Stimulated activated CD4-positive, alpha-beta T cell treated with anti-CD3 and anti-CD28 coated beads, Interleukin-15, amount 100 ng/mL, for 48 hours (primary cell): ENCODE data around the gene CAMK2G.
A peak's percentile ranks its signal among the peaks of the same experiment; 100 is the strongest.

Source experiments
- DNase-seq, 2 donors: peaks; one replicate each; pipeline ENCODE4 v3.0.0-alpha.2; 2020; ENCODE audit warnings: low read depth in 2 of 2

Gene CAMK2G

DNA sequence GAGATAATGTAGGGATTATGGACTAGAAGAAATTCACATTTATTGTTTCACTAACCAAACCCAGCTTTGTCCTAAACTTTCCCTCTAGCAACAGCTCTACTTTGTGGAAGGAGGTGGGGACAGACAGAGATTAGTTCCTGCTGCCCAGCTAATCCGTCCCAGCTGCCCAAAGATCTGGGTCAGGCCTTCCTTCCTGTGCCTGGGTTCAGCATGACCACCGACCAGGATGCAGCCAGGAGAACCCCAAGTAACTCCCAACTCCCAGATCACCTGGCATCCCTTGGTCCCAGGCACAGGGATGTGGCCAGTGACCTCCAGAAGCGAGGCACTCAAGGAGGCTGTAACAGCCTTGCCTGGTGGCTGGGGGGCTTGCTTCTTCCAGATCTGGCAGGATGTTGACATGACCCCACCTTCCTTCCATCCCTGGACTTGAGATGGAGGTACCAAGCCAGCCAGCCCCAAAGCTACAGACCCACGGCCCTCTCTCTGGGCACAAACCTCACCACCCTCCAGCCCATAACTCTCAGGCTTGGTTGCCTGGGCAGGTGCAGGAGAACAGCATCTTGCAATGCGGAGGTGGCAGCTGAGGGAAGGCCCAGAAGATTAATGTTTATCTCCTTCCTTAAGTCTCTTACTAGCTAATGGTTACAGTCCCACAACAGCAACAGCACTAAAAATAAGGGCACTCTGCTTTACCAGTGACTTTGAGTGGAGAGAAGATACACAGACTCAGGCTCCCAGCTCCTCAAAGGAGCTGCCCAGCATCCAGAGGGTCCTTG lies 11.1 kb downstream of the CAMK2G start:
- no peak for DNase-seq

DNA sequence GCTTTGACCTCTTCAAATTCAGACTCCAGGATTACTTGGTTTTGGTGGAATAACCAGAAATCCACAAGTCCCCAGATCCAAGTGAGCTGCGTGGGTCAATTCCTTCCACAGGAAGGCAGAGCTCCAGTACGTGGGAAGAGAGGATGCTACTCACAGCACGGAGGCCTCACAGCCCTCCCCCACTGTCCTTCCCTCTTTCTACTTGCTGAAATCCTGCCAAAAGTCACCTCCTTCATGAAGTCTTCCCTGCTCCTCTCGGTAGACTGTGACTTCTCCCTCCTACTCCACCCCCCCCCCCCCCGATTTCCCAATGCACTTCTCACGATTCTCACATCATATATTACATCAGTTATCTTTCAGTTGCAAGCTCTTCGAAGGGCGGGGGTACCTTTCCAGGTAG lies 12.3 kb downstream of the CAMK2G start:
- DNase-seq = no peak

GRCh38 chr10:73859784-73860491 lies 14.4 kb downstream of the CAMK2G start:
- no peak for DNase-seq

DNA sequence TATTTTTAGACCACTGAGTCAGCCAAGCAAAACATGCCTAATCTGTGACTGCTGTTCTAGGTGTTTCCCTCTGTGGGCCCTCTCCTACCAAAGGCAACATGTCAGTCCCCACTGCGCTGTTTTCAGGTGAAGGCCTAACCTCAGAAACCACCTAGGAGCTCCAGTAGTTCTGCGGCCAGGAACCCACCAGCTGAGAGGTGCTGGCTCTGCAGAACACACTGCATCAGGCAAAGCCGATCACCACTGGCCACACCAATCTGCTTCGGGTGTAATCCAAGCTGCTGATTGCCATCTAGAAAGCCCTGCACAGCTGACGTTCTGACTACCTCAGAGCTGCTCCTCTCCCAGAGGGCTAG lies 14.9 kb downstream of the CAMK2G start:
- peak in 1 of 2 donors; percentile 26 for DNase-seq

DNA sequence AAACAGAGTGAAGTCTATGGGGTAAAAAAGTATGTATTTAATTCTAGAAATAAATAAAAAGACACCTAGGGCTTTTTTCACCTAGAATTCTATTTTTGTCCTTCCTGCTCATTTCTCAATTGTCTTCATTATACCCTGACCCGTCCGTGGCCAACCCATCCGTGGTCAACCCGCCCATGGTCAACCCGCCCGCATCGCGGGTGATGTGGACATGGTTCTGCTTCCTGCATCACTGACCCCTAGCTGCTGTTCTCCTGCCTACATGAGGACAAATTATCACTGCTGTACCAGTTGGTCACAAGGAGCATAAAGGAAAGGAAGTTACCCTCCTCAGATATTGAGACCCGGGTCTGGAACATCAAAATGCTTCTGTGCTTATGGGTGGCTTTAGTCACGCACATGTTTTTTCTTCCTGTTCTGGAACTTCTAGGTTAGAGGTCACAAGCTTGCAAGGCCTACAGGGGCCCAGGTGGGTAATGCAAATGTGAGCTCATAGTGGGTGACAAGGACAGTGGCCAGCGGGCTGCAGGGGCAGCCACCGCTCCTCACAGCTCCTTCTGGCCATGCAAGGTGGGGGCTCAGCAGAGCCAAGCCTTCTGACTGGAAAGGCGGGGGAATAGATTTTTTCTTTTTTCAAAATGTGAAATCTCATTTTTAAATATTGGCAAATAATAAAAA lies 15.5 kb downstream of the CAMK2G start:
- DNase-seq = no peak

- no peak for DNase-seq
Measured at GRCh38 chr10:73858013-73858708, 16.2 kb downstream of the CAMK2G start.

GRCh38 chr10:73857446-73857845 lies 16.9 kb downstream of the CAMK2G start:
- DNase-seq = peak in 1 of 2 donors; percentile 49

DNA sequence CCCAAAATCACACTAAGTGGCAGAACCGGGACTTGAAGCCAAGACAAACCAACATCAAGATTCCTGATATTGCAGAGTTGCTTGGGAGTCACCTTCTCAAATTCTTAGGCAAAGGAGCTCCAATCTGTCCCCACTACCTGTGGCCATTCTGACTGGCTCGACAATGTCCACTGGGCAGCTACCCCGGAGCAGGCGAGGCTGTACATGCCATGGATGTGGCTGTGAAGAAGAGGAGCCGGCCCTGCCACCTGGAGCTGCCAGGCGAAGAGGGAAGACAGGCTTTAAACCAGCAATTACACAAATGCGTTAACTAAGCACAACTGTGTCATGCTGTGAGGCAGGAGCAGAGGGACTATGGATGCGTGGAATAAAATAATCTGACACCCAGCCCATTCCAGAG lies 18.1 kb downstream of the CAMK2G start:
- DNase-seq = no peak

- no peak for DNase-seq
Measured at GRCh38 chr10:73855413-73855812, 18.9 kb downstream of the CAMK2G start.

GRCh38 chr10:73854310-73854709 lies 20.0 kb downstream of the CAMK2G start:
- DNase-seq = no peak

- DNase-seq = no peak
Measured at GRCh38 chr10:73853196-73853595, 21.2 kb downstream of the CAMK2G start.

DNA sequence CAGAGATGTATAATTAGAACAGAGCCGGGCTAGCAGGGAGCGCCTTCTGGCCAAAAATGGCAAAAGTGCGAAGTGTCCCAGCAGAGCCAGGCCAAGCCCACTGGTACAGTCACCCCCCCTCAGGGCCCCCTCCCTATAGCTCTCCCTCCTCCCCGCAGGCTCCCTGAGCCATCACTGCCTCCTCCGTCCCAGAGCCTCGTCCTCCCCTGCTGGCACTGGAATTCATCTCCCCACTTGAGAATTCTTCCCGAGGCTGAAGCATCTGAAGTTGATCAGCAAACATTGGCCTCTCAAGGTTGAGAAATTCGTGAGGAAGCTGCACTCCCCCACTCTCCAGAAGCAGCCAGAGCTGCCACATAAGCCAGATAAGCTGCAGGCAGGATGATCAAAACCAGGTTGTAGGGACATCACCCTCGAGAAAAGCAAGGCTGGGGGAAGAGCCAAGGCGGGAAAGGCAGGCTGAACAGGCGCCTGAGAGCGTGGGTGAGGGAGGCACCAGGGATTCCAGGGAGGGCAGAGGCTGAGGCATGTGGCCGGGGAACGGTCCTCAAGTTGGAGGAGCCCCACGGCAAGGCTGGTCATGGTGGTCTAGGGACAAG lies 23.4 kb downstream of the CAMK2G start:
- no peak for DNase-seq

DNA sequence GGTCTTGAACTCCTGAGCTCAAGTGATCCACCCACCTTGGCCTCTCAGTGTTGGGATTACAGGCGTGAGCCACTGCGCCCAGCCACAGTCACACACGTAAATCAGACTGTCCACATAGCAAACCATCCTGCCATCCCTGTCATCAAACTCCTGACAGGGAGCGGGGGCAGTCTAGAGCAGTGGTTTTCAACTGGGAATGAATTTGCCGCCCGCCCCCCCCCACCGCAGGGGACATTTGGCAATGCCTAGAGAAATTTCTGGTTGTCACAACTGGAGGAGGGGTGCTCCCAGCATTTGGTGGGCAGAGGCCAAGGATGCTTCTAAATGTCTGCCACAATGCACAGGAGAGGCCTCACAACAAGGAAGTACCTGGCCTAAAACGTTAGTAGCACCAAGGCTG lies 24.1 kb downstream of the CAMK2G start:
- no peak for DNase-seq

- DNase-seq = peak; percentile 79 to 87
Measured at GRCh38 chr10:73848821-73849489, 25.4 kb downstream of the CAMK2G start.

DNA sequence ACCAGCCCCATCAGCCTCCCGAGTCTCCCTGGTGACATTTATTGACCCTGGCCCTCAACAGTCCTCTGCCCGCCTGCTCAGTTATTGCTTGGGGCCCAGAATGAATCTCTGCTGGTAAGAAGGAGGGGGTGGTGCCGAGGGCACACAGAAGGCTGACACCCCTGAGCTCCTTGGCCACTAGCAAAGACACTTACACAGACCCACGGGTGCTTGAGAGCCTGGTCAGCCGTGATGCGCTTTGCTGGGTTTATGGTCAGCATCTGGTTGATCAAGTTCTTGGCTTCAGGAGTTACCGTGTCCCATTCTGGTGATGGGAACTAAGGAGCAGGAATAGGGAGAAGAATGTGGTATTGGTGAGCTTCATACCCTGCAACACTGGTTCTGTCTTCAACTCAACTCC lies 27.3 kb downstream of the CAMK2G start:
- DNase-seq = no peak

GRCh38 chr10:73843261-73843660 lies 31.1 kb downstream of the CAMK2G start:
- no peak for DNase-seq

- DNase-seq = no peak
Measured at GRCh38 chr10:73842349-73842748, 32.0 kb downstream of the CAMK2G start.

DNA sequence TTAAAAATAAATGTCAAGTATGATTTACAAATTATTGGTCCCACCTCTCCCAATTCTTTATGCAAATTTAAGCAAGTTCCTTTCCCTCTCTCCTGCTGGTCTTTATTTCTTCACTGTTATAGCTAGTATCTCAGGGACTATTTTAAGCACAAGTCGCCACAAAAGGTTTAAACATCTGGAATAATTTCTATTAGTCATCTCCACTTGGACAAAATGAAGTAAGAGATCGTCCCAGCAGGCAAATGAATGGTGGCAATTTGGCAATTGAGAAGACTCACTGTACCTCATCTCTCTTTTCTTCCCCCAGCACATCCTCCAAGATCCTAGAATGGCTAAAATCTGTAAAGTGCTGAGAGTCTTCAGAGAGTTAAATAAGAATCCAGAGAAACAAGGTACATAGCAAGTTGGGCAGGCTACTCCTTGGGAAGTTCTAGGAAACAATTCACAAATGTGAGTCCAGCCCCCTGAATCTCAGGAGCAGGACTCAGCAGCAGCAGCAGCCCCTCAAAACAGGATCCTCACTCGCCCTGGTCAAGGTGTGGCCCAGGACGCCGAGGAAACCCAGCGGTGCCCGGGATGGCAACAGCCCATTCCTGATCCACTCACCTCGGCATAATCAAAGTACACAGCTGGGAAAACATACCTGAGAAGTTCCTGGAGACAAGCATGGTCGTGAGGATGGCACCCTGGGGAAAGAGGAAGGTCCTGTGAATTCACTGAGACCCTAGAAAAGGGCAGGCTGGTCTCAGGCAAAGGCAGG lies 32.6 kb downstream of the CAMK2G start:
- DNase-seq = no peak

- no peak for DNase-seq
Measured at GRCh38 chr10:73841061-73841421, 33.3 kb downstream of the CAMK2G start.

- no peak for DNase-seq
Measured at GRCh38 chr10:73840403-73841060, 33.8 kb downstream of the CAMK2G start.
